ENCODE measurements around the gene LYPD6B.

- TF ChIP-seq, protein P1, sequence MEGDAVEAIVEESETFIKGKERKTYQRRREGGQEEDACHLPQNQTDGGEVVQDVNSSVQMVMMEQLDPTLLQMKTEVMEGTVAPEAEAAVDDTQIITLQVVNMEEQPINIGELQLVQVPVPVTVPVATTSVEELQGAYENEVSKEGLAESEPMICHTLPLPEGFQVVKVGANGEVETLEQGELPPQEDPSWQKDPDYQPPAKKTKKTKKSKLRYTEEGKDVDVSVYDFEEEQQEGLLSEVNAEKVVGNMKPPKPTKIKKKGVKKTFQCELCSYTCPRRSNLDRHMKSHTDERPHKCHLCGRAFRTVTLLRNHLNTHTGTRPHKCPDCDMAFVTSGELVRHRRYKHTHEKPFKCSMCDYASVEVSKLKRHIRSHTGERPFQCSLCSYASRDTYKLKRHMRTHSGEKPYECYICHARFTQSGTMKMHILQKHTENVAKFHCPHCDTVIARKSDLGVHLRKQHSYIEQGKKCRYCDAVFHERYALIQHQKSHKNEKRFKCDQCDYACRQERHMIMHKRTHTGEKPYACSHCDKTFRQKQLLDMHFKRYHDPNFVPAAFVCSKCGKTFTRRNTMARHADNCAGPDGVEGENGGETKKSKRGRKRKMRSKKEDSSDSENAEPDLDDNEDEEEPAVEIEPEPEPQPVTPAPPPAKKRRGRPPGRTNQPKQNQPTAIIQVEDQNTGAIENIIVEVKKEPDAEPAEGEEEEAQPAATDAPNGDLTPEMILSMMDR (conservative IDR thresholded peaks at IDR 0.05; ENCODE audit: low read length): no peak
- no peak for TF ChIP-seq EZH2phosphoT487 (IDR thresholded peaks at IDR 0.05; ENCODE audit: borderline replicate concordance, low read depth, low read length)
Measured at GRCh38 chr2:149180226-149180875, 141.9 kb downstream of the LYPD6B start.
